ENCODE measurements around the gene LETM1. TPM values are rescaled to one million over a fixed set of nuclear protein-coding genes. Genes with fewer than 3 reads are reported as not detected.
"Not testable (repeated sequence)": the region's sequence is repeated elsewhere in the genome, so short reads cannot be mapped to it uniquely, and the experiment has no call there.

Gene LETM1
- total RNA-seq, 1 donor from 2014 or later: 98.7 TPM

GRCh38 chr4:1839282-1839681, 16.7 kb downstream of the LETM1 start:
- H3K4me1 Mint-ChIP-seq: peaks cover 7% of the 10 kb centered on the region
- H3K36me3 Mint-ChIP-seq (ENCODE audit: low read depth): peaks cover 42% of the 10 kb centered on the region
- DNase-seq: no peak
- H3K27ac Mint-ChIP-seq: no peak overlapping the region
- no peak overlapping the region for H3K4me3 Mint-ChIP-seq
- H3K27me3 Mint-ChIP-seq: no peaks in the 10 kb centered on the region
- intact Hi-C loops (cut with micrococcal nuclease): no loop called here
- no peaks in the 10 kb centered on the region for H3K9me3 Mint-ChIP-seq

GRCh38 chr4:1837069-1837468, 18.9 kb downstream of the LETM1 start:
- Mint-ChIP-seq H3K4me3 (no peak overlapping the region), H3K27me3 (no peaks in the 10 kb centered on the region), H3K4me1 (peaks cover 12% of the 10 kb centered on the region), H3K36me3 (ENCODE audit: low read depth) (peaks cover 39% of the 10 kb centered on the region), H3K27ac (no peak overlapping the region), H3K9me3 (no peaks in the 10 kb centered on the region)
- intact Hi-C loops (cut with micrococcal nuclease): no loop called here
- no peak for DNase-seq

GRCh38 chr4:1836650-1837049, 19.3 kb downstream of the LETM1 start:
- intact Hi-C loops (cut with micrococcal nuclease): no loop called here
- no peak overlapping the region for H3K27ac Mint-ChIP-seq
- H3K4me3 Mint-ChIP-seq: no peak overlapping the region
- H3K36me3 Mint-ChIP-seq (ENCODE audit: low read depth): peaks cover 42% of the 10 kb centered on the region
- no peak for DNase-seq
- H3K27me3 Mint-ChIP-seq: no peaks in the 10 kb centered on the region
- no peaks in the 10 kb centered on the region for H3K9me3 Mint-ChIP-seq
- peaks cover 12% of the 10 kb centered on the region for H3K4me1 Mint-ChIP-seq

GRCh38 chr4:1835836-1836235, 20.1 kb downstream of the LETM1 start:
- peaks cover 14% of the 10 kb centered on the region for H3K4me1 Mint-ChIP-seq
- DNase-seq; H3K4me3 Mint-ChIP-seq; H3K27ac Mint-ChIP-seq; H3K27me3 Mint-ChIP-seq; intact Hi-C loops (cut with micrococcal nuclease); H3K9me3 Mint-ChIP-seq: not testable (repeated sequence)
- H3K36me3 Mint-ChIP-seq (ENCODE audit: low read depth): peaks cover 40% of the 10 kb centered on the region

- intact Hi-C loops (cut with micrococcal nuclease): no loop called here
- Mint-ChIP-seq H3K4me1 (peaks cover 15% of the 10 kb centered on the region), H3K9me3 (no peaks in the 10 kb centered on the region), H3K4me3 (no peak overlapping the region), H3K27ac (peak overlapping the region; percentile 80), H3K36me3 (ENCODE audit: low read depth) (peaks cover 46% of the 10 kb centered on the region), H3K27me3 (no peaks in the 10 kb centered on the region)
- no peak for DNase-seq
Measured at GRCh38 chr4:1834047-1834775, 21.7 kb downstream of the LETM1 start.

GRCh38 chr4:1833307-1834046, 22.5 kb downstream of the LETM1 start:
- Mint-ChIP-seq H3K9me3 (no peaks in the 10 kb centered on the region), H3K27me3 (no peaks in the 10 kb centered on the region), H3K4me3 (no peak overlapping the region), H3K36me3 (ENCODE audit: low read depth) (peaks cover 42% of the 10 kb centered on the region), H3K4me1 (peaks cover 12% of the 10 kb centered on the region), H3K27ac (no peak overlapping the region)
- intact Hi-C loops (cut with micrococcal nuclease): no loop called here
- no peak for DNase-seq

- Mint-ChIP-seq H3K4me1 (peaks cover 12% of the 10 kb centered on the region), H3K36me3 (ENCODE audit: low read depth) (peaks cover 41% of the 10 kb centered on the region), H3K4me3 (no peak overlapping the region), H3K27me3 (no peaks in the 10 kb centered on the region), H3K9me3 (no peaks in the 10 kb centered on the region), H3K27ac (no peak overlapping the region)
- DNase-seq: no peak
- intact Hi-C loops (cut with micrococcal nuclease): no loop called here
Measured at GRCh38 chr4:1832690-1833089, 23.3 kb downstream of the LETM1 start.

GRCh38 chr4:1831331-1831730, 24.6 kb downstream of the LETM1 start:
- Mint-ChIP-seq H3K4me1 (peaks cover 12% of the 10 kb centered on the region), H3K4me3 (no peak overlapping the region), H3K36me3 (ENCODE audit: low read depth) (peaks cover 39% of the 10 kb centered on the region), H3K27me3 (no peaks in the 10 kb centered on the region), H3K27ac (no peak overlapping the region), H3K9me3 (no peaks in the 10 kb centered on the region)
- no peak for DNase-seq
- intact Hi-C loops (cut with micrococcal nuclease): no loop called here

GRCh38 chr4:1830642-1831228, 25.2 kb downstream of the LETM1 start:
- peaks cover 42% of the 10 kb centered on the region for H3K36me3 Mint-ChIP-seq (ENCODE audit: low read depth)
- no peak for DNase-seq
- no peak overlapping the region for H3K4me3 Mint-ChIP-seq
- intact Hi-C loops (cut with micrococcal nuclease): no loop called here
- H3K9me3 Mint-ChIP-seq: no peaks in the 10 kb centered on the region
- H3K27ac Mint-ChIP-seq: no peak overlapping the region
- no peaks in the 10 kb centered on the region for H3K27me3 Mint-ChIP-seq
- peaks cover 12% of the 10 kb centered on the region for H3K4me1 Mint-ChIP-seq

GRCh38 chr4:1830234-1830633, 25.7 kb downstream of the LETM1 start:
- intact Hi-C loops (cut with micrococcal nuclease): no loop called here
- H3K9me3 Mint-ChIP-seq: no peaks in the 10 kb centered on the region
- no peak overlapping the region for H3K27ac Mint-ChIP-seq
- H3K27me3 Mint-ChIP-seq: no peaks in the 10 kb centered on the region
- no peak overlapping the region for H3K4me3 Mint-ChIP-seq
- H3K4me1 Mint-ChIP-seq: peaks cover 12% of the 10 kb centered on the region
- H3K36me3 Mint-ChIP-seq (ENCODE audit: low read depth): peaks cover 40% of the 10 kb centered on the region
- no peak for DNase-seq

- intact Hi-C loops (cut with micrococcal nuclease): no loop called here
- Mint-ChIP-seq H3K27ac (no peak overlapping the region), H3K4me1 (peaks cover 4% of the 10 kb centered on the region), H3K4me3 (no peak overlapping the region), H3K36me3 (ENCODE audit: low read depth) (peaks cover 47% of the 10 kb centered on the region), H3K27me3 (no peaks in the 10 kb centered on the region), H3K9me3 (no peaks in the 10 kb centered on the region)
- no peak for DNase-seq
Measured at GRCh38 chr4:1826531-1827350, 29.2 kb downstream of the LETM1 start.

- no peaks in the 10 kb centered on the region for H3K4me1 Mint-ChIP-seq
- no peaks in the 10 kb centered on the region for H3K27me3 Mint-ChIP-seq
- intact Hi-C loops (cut with micrococcal nuclease): no loop called here
- peaks cover 38% of the 10 kb centered on the region for H3K36me3 Mint-ChIP-seq (ENCODE audit: low read depth)
- DNase-seq: no peak
- H3K9me3 Mint-ChIP-seq: no peaks in the 10 kb centered on the region
- H3K27ac Mint-ChIP-seq: no peak overlapping the region
- H3K4me3 Mint-ChIP-seq: no peak overlapping the region
Measured at GRCh38 chr4:1825326-1825725, 30.6 kb downstream of the LETM1 start.

GRCh38 chr4:1824746-1825145, 31.2 kb downstream of the LETM1 start:
- Mint-ChIP-seq H3K27ac (no peak overlapping the region), H3K4me3 (no peak overlapping the region), H3K9me3 (no peaks in the 10 kb centered on the region), H3K4me1 (no peaks in the 10 kb centered on the region), H3K27me3 (no peaks in the 10 kb centered on the region), H3K36me3 (ENCODE audit: low read depth) (peaks cover 37% of the 10 kb centered on the region)
- DNase-seq: no peak
- intact Hi-C loops (cut with micrococcal nuclease): no loop called here

- Mint-ChIP-seq H3K9me3 (no peaks in the 10 kb centered on the region), H3K27ac (no peak overlapping the region), H3K4me1 (no peaks in the 10 kb centered on the region), H3K4me3 (no peak overlapping the region), H3K36me3 (ENCODE audit: low read depth) (peaks cover 42% of the 10 kb centered on the region), H3K27me3 (no peaks in the 10 kb centered on the region)
- no peak for DNase-seq
- intact Hi-C loops (cut with micrococcal nuclease): no loop called here
Measured at GRCh38 chr4:1823545-1823932, 32.4 kb downstream of the LETM1 start.
